Esophagus muscularis mucosa (tissue), 4 donors: ENCODE data around the gene NFAT5. TPM values are rescaled to one million over a fixed set of nuclear protein-coding genes. Genes with fewer than 3 reads are reported as not detected.
A peak's percentile ranks its signal among the peaks of the same experiment; 100 is the strongest.

Source experiments
- DNase-seq: peaks from one replicate; pipeline ENCODE4 v3.0.0-alpha.2; 2017; ENCODE audit errors: extremely low spot score
- H3K27ac ChIP-seq, 4 donors: fragments of 200-600 bp; sonication (generic); replicated peaks in 1 of 4; 1 replicate in 3 of 4; 2 replicates in 1 of 4; pipeline ENCODE4 v1.5.1; 2016 to 2019; ENCODE audit warnings: mild to moderate bottlenecking in 1 of 4
- H3K27me3 ChIP-seq, 4 donors: fragments of 200-600 bp; sonication (generic); one replicate each; pipeline versions ENCODE4 v1.5.1 to v1.6.0; 2016 to 2019
- H3K36me3 ChIP-seq, 4 donors: fragments of 200-600 bp; sonication (generic); one replicate each; pipeline ENCODE4 v1.5.1; 2016 to 2019
- H3K4me1 ChIP-seq, 4 donors: fragments of 200-600 bp; sonication (generic); one replicate each; pipeline ENCODE4 v1.5.1; 2016 to 2019
- H3K4me3 ChIP-seq, 4 donors: fragments of 200-600 bp; sonication (generic); 1 replicate in 2 of 4; 2 replicates in 2 of 4; pipeline ENCODE4 v1.5.1; 2016 to 2019; ENCODE audit warnings: mild to moderate bottlenecking in 4 of 4, moderate library complexity in 1 of 4
- H3K9me3 ChIP-seq, 4 donors: fragments of 200-600 bp; sonication (generic); 1 replicate in 3 of 4; 2 replicates in 1 of 4; pipeline ENCODE4 v1.5.1; 2016 to 2019
- CTCF ChIP-seq, 3 experiments: fragments of 200-600 bp in 2 of 3; fragments of 450-650 bp in 1 of 3; sonication (generic) in 2 of 3; IDR thresholded peaks; one replicate each; pipeline ENCODE4 v1.5.1; 2017 to 2019; ENCODE audit warnings: antibody characterized with exemption in 3 of 3, mild to moderate bottlenecking in 2 of 3, moderate library complexity in 1 of 3
- EP300 ChIP-seq: sonication (generic); formaldehyde crosslinking; IDR thresholded peaks from one replicate; pipeline ENCODE4 v1.6.1; 2017; ENCODE audit warnings: antibody characterized with exemption
- POLR2A ChIP-seq: fragments of 450-650 bp; IDR thresholded peaks from one replicate; pipeline ENCODE4 v1.6.1; 2017; ENCODE audit warnings: antibody characterized with exemption, moderate library complexity, mild to moderate bottlenecking, low read depth
- POLR2AphosphoS5 ChIP-seq, 2 donors: sonication (generic); formaldehyde crosslinking; IDR thresholded peaks; one replicate each; pipeline ENCODE4 v1.6.1; 2017; ENCODE audit warnings: antibody characterized with exemption in 2 of 2
- WGBS: methylation state at CpG from one replicate; pipeline ENCODE4 v1.1.5; 2018; 5-methylcytosine and 5-hydroxymethylcytosine counted together
- intact Hi-C: fragments of 100-400 bp; cut with DNase I; formaldehyde crosslinking; loops from one replicate; pipeline ENCODE4 v1.15.1; 2023
- total RNA-seq, 4 donors: library from RNA; depleted of rRNA; stranded (reverse); fragments of >200 nt; gene quantifications; one replicate each; pipeline versions ENCODE4 v1.1.0 to v1.2.1, GENCODE V29; 2016

Gene NFAT5
- total RNA-seq, 4 donors from 2014 or later: 47.1 to 68.4 (median 59.6) TPM

- H3K27me3 ChIP-seq: no peaks in the 10 kb centered on the region
- H3K27ac ChIP-seq: no peak overlapping the region
- no peak for DNase-seq
- H3K36me3 ChIP-seq: peaks cover 13 to 35% (median 21%) of the 10 kb centered on the region in 4 donors
- H3K4me1 ChIP-seq: peaks cover 0 to 23% (median 16%) of the 10 kb centered on the region in 4 donors
- H3K4me3 ChIP-seq: no peak overlapping the region
- intact Hi-C loops: no loop called here
- TF ChIP-seq POLR2AphosphoS5 (IDR thresholded peaks at IDR 0.05) (no peak), POLR2A (no peak), CTCF (IDR thresholded peaks at IDR 0.05) (no peak), EP300 (no peak)
- WGBS: 94% methylated on average over 5 of the region's 5 CpGs
- H3K9me3 ChIP-seq: no peaks in the 10 kb centered on the region
Observed at GRCh38 chr16:69647020-69647419, 81.3 kb downstream of the NFAT5 start.

GRCh38 chr16:69651217-69651616 is 85.5 kb downstream of the NFAT5 start:
- H3K27ac ChIP-seq: peak overlapping the region in 1 of 4 donors; percentile 4
- DNase-seq: no peak
- no peak overlapping the region for H3K4me3 ChIP-seq
- no peaks in the 10 kb centered on the region for H3K9me3 ChIP-seq
- 64% methylated on average over 2 of the region's 2 CpGs for WGBS
- no peaks in the 10 kb centered on the region for H3K27me3 ChIP-seq
- TF ChIP-seq POLR2AphosphoS5 (IDR thresholded peaks at IDR 0.05): no peak
- no peak for TF ChIP-seq POLR2A
- no peak for TF ChIP-seq EP300
- no peak for TF ChIP-seq CTCF (IDR thresholded peaks at IDR 0.05)
- intact Hi-C loops: no loop called here
- H3K36me3 ChIP-seq: peaks cover 22 to 71% (median 47%) of the 10 kb centered on the region in 4 donors
- peaks cover 0 to 18% (median 7%) of the 10 kb centered on the region in 4 donors for H3K4me1 ChIP-seq

- Histone ChIP-seq H3K4me1 (peaks cover 0 to 18% (median 7%) of the 10 kb centered on the region in 4 donors), H3K36me3 (peaks cover 21 to 74% (median 51%) of the 10 kb centered on the region in 4 donors)
Observed at GRCh38 chr16:69654280-69654931, 88.6 kb downstream of the NFAT5 start.

GRCh38 chr16:69660166-69660565 is 94.4 kb downstream of the NFAT5 start:
- WGBS: 96% methylated on average over 4 of the region's 4 CpGs
- Histone ChIP-seq H3K36me3 (peaks cover 50 to 80% (median 65%) of the 10 kb centered on the region in 4 donors), H3K27ac (no peak overlapping the region)

More at GRCh38 chr16:69654280-69654931, 88.6 kb downstream of the NFAT5 start:
- no peak overlapping the region for H3K27ac ChIP-seq
- H3K27me3 ChIP-seq: no peaks in the 10 kb centered on the region
- H3K9me3 ChIP-seq: no peaks in the 10 kb centered on the region
- no peak overlapping the region for H3K4me3 ChIP-seq
- 68% methylated on average over 3 of the region's 3 CpGs for WGBS
- intact Hi-C loops: no loop called here
- DNase-seq: no peak
- TF ChIP-seq POLR2A (no peak), EP300 (no peak), CTCF (IDR thresholded peaks at IDR 0.05) (no peak), POLR2AphosphoS5 (IDR thresholded peaks at IDR 0.05) (no peak)

More at GRCh38 chr16:69660166-69660565, 94.4 kb downstream of the NFAT5 start:
- no peaks in the 10 kb centered on the region for H3K9me3 ChIP-seq
- no peak for DNase-seq
- no peaks in the 10 kb centered on the region for H3K27me3 ChIP-seq
- no peaks in the 10 kb centered on the region for H3K4me1 ChIP-seq
- H3K4me3 ChIP-seq: no peak overlapping the region
- intact Hi-C loops: no loop called here
- TF ChIP-seq EP300 (no peak), CTCF (IDR thresholded peaks at IDR 0.05) (no peak)
